ENCODE measurements around the gene UBASH3B.

DNA sequence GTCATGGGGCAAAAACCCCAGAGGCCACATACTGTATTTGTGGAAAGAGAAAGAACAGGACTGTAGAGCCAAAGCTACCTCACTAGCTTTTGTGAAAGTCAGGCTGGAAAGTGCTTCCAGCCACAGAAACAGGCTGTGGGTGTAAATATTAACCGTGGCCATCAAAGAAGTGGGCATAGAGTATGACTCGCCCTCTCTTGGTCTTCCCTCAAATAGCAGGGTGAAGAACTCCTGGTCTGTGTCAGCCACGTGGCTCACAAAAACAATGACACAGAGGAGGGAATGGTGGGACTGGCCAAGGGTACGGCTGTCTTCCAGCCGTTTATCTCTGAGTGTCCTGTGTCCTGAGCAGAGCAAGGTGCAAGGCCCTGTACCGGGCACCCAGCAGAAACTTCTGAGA lies 37.6 kb upstream of the UBASH3B start:
- TF ChIP-seq ETV5 (CRISPR knock-in tag; IDR thresholded peaks at IDR 0.05; ENCODE audit: borderline replicate concordance) (no peak), ZNF670 (CRISPR knock-in tag; IDR thresholded peaks at IDR 0.05; ENCODE audit: borderline replicate concordance) (no peak), ZNF75D (CRISPR knock-in tag; IDR thresholded peaks at IDR 0.05; ENCODE audit: borderline replicate concordance) (no peak), ZBTB37 (CRISPR knock-in tag; IDR thresholded peaks at IDR 0.05) (no peak), CERS6 (CRISPR knock-in tag; IDR thresholded peaks at IDR 0.05) (no peak)
- TF ChIP-seq, protein P1, sequence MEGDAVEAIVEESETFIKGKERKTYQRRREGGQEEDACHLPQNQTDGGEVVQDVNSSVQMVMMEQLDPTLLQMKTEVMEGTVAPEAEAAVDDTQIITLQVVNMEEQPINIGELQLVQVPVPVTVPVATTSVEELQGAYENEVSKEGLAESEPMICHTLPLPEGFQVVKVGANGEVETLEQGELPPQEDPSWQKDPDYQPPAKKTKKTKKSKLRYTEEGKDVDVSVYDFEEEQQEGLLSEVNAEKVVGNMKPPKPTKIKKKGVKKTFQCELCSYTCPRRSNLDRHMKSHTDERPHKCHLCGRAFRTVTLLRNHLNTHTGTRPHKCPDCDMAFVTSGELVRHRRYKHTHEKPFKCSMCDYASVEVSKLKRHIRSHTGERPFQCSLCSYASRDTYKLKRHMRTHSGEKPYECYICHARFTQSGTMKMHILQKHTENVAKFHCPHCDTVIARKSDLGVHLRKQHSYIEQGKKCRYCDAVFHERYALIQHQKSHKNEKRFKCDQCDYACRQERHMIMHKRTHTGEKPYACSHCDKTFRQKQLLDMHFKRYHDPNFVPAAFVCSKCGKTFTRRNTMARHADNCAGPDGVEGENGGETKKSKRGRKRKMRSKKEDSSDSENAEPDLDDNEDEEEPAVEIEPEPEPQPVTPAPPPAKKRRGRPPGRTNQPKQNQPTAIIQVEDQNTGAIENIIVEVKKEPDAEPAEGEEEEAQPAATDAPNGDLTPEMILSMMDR (CRISPR knock-in tag; IDR thresholded peaks at IDR 0.05), result no peak
- TF ChIP-seq, protein P2, sequence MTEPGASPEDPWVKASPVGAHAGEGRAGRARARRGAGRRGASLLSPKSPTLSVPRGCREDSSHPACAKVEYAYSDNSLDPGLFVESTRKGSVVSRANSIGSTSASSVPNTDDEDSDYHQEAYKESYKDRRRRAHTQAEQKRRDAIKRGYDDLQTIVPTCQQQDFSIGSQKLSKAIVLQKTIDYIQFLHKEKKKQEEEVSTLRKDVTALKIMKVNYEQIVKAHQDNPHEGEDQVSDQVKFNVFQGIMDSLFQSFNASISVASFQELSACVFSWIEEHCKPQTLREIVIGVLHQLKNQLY (CRISPR knock-in tag; IDR thresholded peaks at IDR 0.05), result no peak

Measured in HepG2 (cell line).